GM12892 (cell line): ENCODE data around the gene ANKRD29.
"Not testable (repeated sequence)": the region's sequence is repeated elsewhere in the genome, so short reads cannot be mapped to it uniquely, and the experiment has no call there.

Experiments
- DNase-seq: peaks from one replicate; pipeline ENCODE4 v3.0.0; 2011; ENCODE audit not compliant: insufficient read length
- FAIRE-seq: peaks from 2 replicates; lab custom pipeline; 2011; peaks lifted over from hg19 to GRCh38; lab: Jason Lieb, UNC
- POLR2A ChIP-seq: IDR thresholded peaks from 2 replicates; pipeline ENCODE4 v1.6.1; 2011; ENCODE audit warnings: low read depth, low read length, control low read depth
- POLR2AphosphoS5 ChIP-seq: IDR thresholded peaks from 2 replicates; pipeline ENCODE4 v1.6.1; 2011; ENCODE audit warnings: low read depth, low read length, control low read depth
- TAF1 ChIP-seq: IDR thresholded peaks from 2 replicates; pipeline ENCODE4 v1.6.1; 2011; ENCODE audit warnings: low read depth, mild to moderate bottlenecking, control low read depth, low read length, borderline replicate concordance

Gene ANKRD29

GRCh38 chr18:23652232-23652631, 10.5 kb downstream of the ANKRD29 start:
- no peak for FAIRE-seq
- TF ChIP-seq POLR2AphosphoS5 (no peak), POLR2A (no peak), TAF1 (no peak)
- no peak for DNase-seq

GRCh38 chr18:23650968-23651927, 11.5 kb downstream of the ANKRD29 start:
- FAIRE-seq (no peak), DNase-seq (no peak)
- no peak for TF ChIP-seq POLR2A
- TF ChIP-seq TAF1: no peak
- TF ChIP-seq POLR2AphosphoS5: no peak

- TF ChIP-seq POLR2A (no peak), POLR2AphosphoS5 (no peak), TAF1 (no peak)
- DNase-seq (no peak), FAIRE-seq (no peak)
Observed at GRCh38 chr18:23648940-23649607, 13.6 kb downstream of the ANKRD29 start.

- no peak for TF ChIP-seq POLR2A
- TF ChIP-seq POLR2AphosphoS5: no peak
- no peak for TF ChIP-seq TAF1
- FAIRE-seq: no peak
- DNase-seq: no peak
Observed at GRCh38 chr18:23648456-23648855, 14.3 kb downstream of the ANKRD29 start.

- DNase-seq: no peak
- TF ChIP-seq TAF1: no peak
- no peak for TF ChIP-seq POLR2AphosphoS5
- TF ChIP-seq POLR2A: no peak
- no peak for FAIRE-seq
Observed at GRCh38 chr18:23646282-23646681, 16.4 kb downstream of the ANKRD29 start.

- no peak for FAIRE-seq
- TF ChIP-seq POLR2AphosphoS5 (no peak), POLR2A (no peak), TAF1 (no peak)
- DNase-seq: no peak
Observed at GRCh38 chr18:23645568-23646175, 17.0 kb downstream of the ANKRD29 start.

- FAIRE-seq (no peak), DNase-seq (no peak)
- no peak for TF ChIP-seq TAF1
Observed at GRCh38 chr18:23643815-23644490, 18.8 kb downstream of the ANKRD29 start.

- TF ChIP-seq POLR2AphosphoS5 (no peak), TAF1 (no peak), POLR2A (no peak)
- no peak for FAIRE-seq
- DNase-seq: no peak
Observed at GRCh38 chr18:23641937-23642666, 20.6 kb downstream of the ANKRD29 start.

- TF ChIP-seq POLR2A (no peak), TAF1 (no peak), POLR2AphosphoS5 (no peak)
- no peak for FAIRE-seq
- no peak for DNase-seq
Observed at GRCh38 chr18:23641143-23641720, 21.5 kb downstream of the ANKRD29 start.

GRCh38 chr18:23640052-23640451, 22.7 kb downstream of the ANKRD29 start:
- no peak for FAIRE-seq
- DNase-seq: no peak
- TF ChIP-seq POLR2AphosphoS5 (no peak), TAF1 (no peak), POLR2A (no peak)

GRCh38 chr18:23636433-23636832, 26.3 kb downstream of the ANKRD29 start:
- not testable (repeated sequence) for FAIRE-seq

More at GRCh38 chr18:23636433-23636832, 26.3 kb downstream of the ANKRD29 start:
- DNase-seq: not testable (repeated sequence)
